PC-3 (cell line): ENCODE data around the gene AP1S1. TPM values are rescaled to one million over a fixed set of nuclear protein-coding genes. Genes with fewer than 3 reads are reported as not detected.

ENCODE experiments used
- ATAC-seq: fragments of 200-7000 bp; cut with Tn5 transposase; 2 replicates; pipeline ENCODE4 v1.9.1; 2020; ENCODE audit warnings: mild to moderate bottlenecking, moderate library complexity
- BruUV-seq: library from RNA; stranded (reverse); fragments of 400-500 nt; replicated peaks from 2 replicates; lab custom pipeline; 2021; lab: Mats Ljungman, UMichigan
- CTCF ChIA-PET: fragments of 300-600 bp; sonication (Branson Sonifier 250); formaldehyde crosslinking; loops from one replicate; lab custom pipeline; 2022; ENCODE audit warnings: antibody characterized with exemption; lab: Charles Lee
- POLR2A ChIA-PET: fragments of 300-600 bp; sonication (Branson Sonifier 250); formaldehyde crosslinking; loops from one replicate; lab custom pipeline; 2022; ENCODE audit warnings: antibody characterized with exemption; ENCODE audit not compliant: unreplicated experiment; lab: Charles Lee
- DNase-seq: peaks from one replicate; pipeline ENCODE4 v3.0.0-alpha.2; 2015
- H2AFZ ChIP-seq: fragments of 300-600 bp; sonication (generic); 2 replicates; pipeline ENCODE4 v1.6.0; 2016; ENCODE audit warnings: antibody characterized with exemption, low read length
- H3F3A ChIP-seq: fragments of 300-600 bp; sonication (generic); one replicate; pipeline ENCODE4 v1.6.0; 2017; ENCODE audit warnings: antibody characterized with exemption, low read length, control low read depth, mild to moderate bottlenecking; ENCODE audit not compliant: unreplicated experiment
- H3K27ac ChIP-seq: fragments of 300-600 bp; sonication (generic); 2 replicates; pipeline ENCODE4 v1.5.1; 2016; ENCODE audit warnings: mild to moderate bottlenecking, low read length
- H3K27me3 ChIP-seq: fragments of 300-600 bp; sonication (generic); 2 replicates; pipeline ENCODE4 v1.6.1; 2016; ENCODE audit warnings: low read length, mixed read lengths
- H3K36me3 ChIP-seq: fragments of 300-600 bp; sonication (generic); 2 replicates; pipeline ENCODE4 v1.6.1; 2016; ENCODE audit warnings: low read depth, mixed run types, low read length, mixed read lengths
- H3K4me1 ChIP-seq: fragments of 300-600 bp; sonication (generic); 2 replicates; pipeline ENCODE4 v1.5.1; 2016; ENCODE audit warnings: low read length; ENCODE audit not compliant: insufficient read depth
- H3K4me2 ChIP-seq: fragments of 300-600 bp; sonication (generic); 2 replicates; pipeline ENCODE4 v1.6.0; 2016; ENCODE audit warnings: low read length
- H3K4me3 ChIP-seq: fragments of 300-600 bp; sonication (generic); 2 replicates; pipeline ENCODE4 v1.5.1; 2016; ENCODE audit warnings: mild to moderate bottlenecking, low read length, mixed read lengths
- H3K79me2 ChIP-seq: fragments of 300-600 bp; sonication (generic); 2 replicates; pipeline ENCODE4 v1.6.1; 2017; ENCODE audit warnings: low read length, mixed read lengths
- H3K9ac ChIP-seq: fragments of 300-600 bp; sonication (generic); 2 replicates; pipeline ENCODE4 v1.6.0; 2016; ENCODE audit warnings: mild to moderate bottlenecking, low read length
- H3K9me2 ChIP-seq: fragments of 300-600 bp; sonication (generic); replicated peaks from 2 replicates; pipeline ENCODE4 v1.6.1; 2016; ENCODE audit warnings: mixed run types, low read length, mixed read lengths
- H3K9me3 ChIP-seq: fragments of 300-600 bp; sonication (generic); 2 replicates; pipeline ENCODE4 v1.6.1; 2016; ENCODE audit warnings: low read length, mixed read lengths
- H4K20me1 ChIP-seq: fragments of 300-600 bp; sonication (generic); 2 replicates; pipeline ENCODE4 v1.6.1; 2016; ENCODE audit warnings: low read length, mixed read lengths
- EZH2 ChIP-seq: fragments of 300-600 bp; sonication (generic); IDR thresholded peaks from one replicate; pipeline ENCODE4 v1.6.1; 2017; ENCODE audit warnings: antibody characterized with exemption, mild to moderate bottlenecking, low read length; ENCODE audit not compliant: unreplicated experiment
- EZH2phosphoT487 ChIP-seq: fragments of 300-600 bp; sonication (generic); IDR thresholded peaks from 2 replicates; pipeline ENCODE4 v1.6.1; 2018; ENCODE audit warnings: mild to moderate bottlenecking, antibody characterized with exemption, low read length, borderline replicate concordance
- intact Hi-C: fragments of 100-400 bp; cut with micrococcal nuclease; formaldehyde crosslinking; loops from 2 replicates; pipeline ENCODE4 v1.9.0; 2023
- total RNA-seq: library from RNA; depleted of rRNA; stranded (reverse); fragments of >200 nt; gene quantifications from 2 replicates; pipeline ENCODE4 v1.2.3, GENCODE V29; 2014
- TF ChIP-seq, protein P1 (sequence below): fragments of 300-600 bp; sonication (generic); conservative IDR thresholded peaks from 2 replicates; pipeline ENCODE4 v1.5.1; 2017; ENCODE audit warnings: antibody characterized with exemption, low read depth, mild to moderate bottlenecking, low read length

The AP1S1 gene
- total RNA-seq, 1 experiment from 2014 or later: 190 TPM

DNA sequence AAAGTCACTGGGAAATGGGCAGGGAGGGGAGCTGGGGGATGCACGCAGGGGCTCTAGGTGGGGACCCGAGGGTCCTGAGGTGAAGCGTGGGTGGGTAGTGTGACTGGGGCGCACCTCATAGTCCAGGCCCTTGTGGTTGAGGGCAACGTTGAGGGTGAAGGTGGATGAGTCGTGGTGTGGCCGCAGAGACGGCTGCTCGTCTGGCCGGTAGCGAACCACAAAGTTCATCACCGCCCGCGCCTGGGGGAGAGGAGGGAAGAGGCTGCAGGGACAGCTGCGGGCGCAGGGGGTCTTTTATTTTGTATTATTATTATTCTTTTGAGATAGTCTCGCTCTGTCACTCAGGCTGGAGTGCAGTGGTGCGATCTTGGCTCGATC is 52.4 kb downstream of the AP1S1 start:
- ChIA-PET POLR2A (no interaction called here), CTCF (no interaction called here)
- TF ChIP-seq EZH2: no peak
- TF ChIP-seq, protein P1, sequence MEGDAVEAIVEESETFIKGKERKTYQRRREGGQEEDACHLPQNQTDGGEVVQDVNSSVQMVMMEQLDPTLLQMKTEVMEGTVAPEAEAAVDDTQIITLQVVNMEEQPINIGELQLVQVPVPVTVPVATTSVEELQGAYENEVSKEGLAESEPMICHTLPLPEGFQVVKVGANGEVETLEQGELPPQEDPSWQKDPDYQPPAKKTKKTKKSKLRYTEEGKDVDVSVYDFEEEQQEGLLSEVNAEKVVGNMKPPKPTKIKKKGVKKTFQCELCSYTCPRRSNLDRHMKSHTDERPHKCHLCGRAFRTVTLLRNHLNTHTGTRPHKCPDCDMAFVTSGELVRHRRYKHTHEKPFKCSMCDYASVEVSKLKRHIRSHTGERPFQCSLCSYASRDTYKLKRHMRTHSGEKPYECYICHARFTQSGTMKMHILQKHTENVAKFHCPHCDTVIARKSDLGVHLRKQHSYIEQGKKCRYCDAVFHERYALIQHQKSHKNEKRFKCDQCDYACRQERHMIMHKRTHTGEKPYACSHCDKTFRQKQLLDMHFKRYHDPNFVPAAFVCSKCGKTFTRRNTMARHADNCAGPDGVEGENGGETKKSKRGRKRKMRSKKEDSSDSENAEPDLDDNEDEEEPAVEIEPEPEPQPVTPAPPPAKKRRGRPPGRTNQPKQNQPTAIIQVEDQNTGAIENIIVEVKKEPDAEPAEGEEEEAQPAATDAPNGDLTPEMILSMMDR: no peak
- TF ChIP-seq EZH2phosphoT487: no peak

DNA sequence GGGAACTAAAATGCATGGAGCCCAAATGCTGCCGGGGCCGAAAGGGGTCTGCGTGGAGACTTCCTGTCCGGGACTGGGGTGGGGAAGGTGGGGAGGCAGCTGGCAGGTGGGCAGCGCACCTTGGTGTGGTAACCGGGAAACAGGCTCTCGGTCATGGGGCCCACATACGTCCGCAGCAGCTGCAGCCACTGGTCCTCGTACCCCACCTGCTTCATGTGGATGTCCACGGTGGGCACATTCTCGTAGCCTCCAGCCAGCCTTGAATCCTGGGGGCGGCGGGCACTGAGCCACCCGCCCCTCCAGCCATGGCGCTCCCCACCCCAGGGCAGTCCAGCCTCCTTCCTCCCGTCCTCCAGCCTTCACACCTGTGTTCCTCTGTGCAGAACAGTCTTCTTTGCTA is 53.2 kb downstream of the AP1S1 start:
- Histone ChIP-seq H2AFZ (no peak overlapping the region), H3K36me3 (no peaks in the 10 kb centered on the region; the same call in 1 of the 2 replicates), H3K4me3 (no peak overlapping the region), H3K9me3 (no peaks in the 10 kb centered on the region), H3K9me2 (no peaks in the 10 kb centered on the region), H3K9ac (no peak overlapping the region), H3K27me3 (no peaks in the 10 kb centered on the region), H3K27ac (no peak overlapping the region), H3K4me2 (no peak overlapping the region), H3F3A (no peaks in the 10 kb centered on the region), H3K79me2 (no peaks in the 10 kb centered on the region), H4K20me1 (no peaks in the 10 kb centered on the region), H3K4me1 (no peaks in the 10 kb centered on the region)
- DNase-seq: no peak
- no peak for ATAC-seq
- ChIA-PET CTCF (no interaction called here), POLR2A (no interaction called here)
- TF ChIP-seq, protein P1: no peak
- TF ChIP-seq EZH2 (no peak), EZH2phosphoT487 (no peak)
- BruUV-seq: no TSS peak
- intact Hi-C loops: no loop called here

More for the DNA sequence above, 52.4 kb downstream of the AP1S1 start:
- H3K9me3 ChIP-seq: no peaks in the 10 kb centered on the region
- DNase-seq: no peak
- no peak overlapping the region for H3K9ac ChIP-seq
- H3K27me3 ChIP-seq: no peaks in the 10 kb centered on the region
- no peaks in the 10 kb centered on the region for H3K79me2 ChIP-seq
- no peaks in the 10 kb centered on the region for H3F3A ChIP-seq
- no peak overlapping the region for H2AFZ ChIP-seq
- H3K9me2 ChIP-seq: no peaks in the 10 kb centered on the region
- no peak for ATAC-seq
- no peak overlapping the region for H3K27ac ChIP-seq
- H4K20me1 ChIP-seq: no peaks in the 10 kb centered on the region
- H3K36me3 ChIP-seq: no peaks in the 10 kb centered on the region; the same call in 1 of the 2 replicates
- BruUV-seq: no TSS peak
- intact Hi-C loops: no loop called here
- H3K4me2 ChIP-seq: no peak overlapping the region
- no peak overlapping the region for H3K4me3 ChIP-seq
- no peaks in the 10 kb centered on the region for H3K4me1 ChIP-seq

DNA sequence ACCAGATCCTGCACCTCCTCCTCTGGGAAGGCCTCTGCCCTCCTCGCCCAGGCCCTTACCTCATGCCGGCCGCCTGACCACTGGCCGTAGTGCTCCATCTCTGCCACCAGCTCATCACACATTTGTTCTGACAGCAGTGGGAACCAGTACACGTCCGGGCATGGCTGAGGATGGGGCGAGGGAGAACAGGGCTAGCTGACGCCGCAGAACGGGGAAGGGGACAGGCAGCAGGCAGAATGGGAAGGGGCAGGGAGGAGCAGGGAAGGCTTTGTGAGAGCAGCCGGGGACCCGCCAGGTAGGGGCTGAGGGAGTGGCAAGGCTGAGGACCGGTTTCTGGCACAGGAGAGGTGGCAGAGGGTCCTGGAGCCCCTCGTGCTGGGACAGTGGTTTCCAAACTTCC is 54.5 kb downstream of the AP1S1 start:
- no TSS peak for BruUV-seq
- Histone ChIP-seq H3K27me3 (no peaks in the 10 kb centered on the region), H3K4me2 (no peak overlapping the region), H3K4me3 (no peak overlapping the region), H3K79me2 (no peaks in the 10 kb centered on the region), H3K9ac (no peak overlapping the region), H4K20me1 (no peaks in the 10 kb centered on the region), H2AFZ (no peak overlapping the region), H3K4me1 (no peaks in the 10 kb centered on the region), H3K9me2 (no peaks in the 10 kb centered on the region), H3K27ac (no peak overlapping the region), H3K9me3 (no peaks in the 10 kb centered on the region), H3F3A (no peaks in the 10 kb centered on the region), H3K36me3 (no peaks in the 10 kb centered on the region; the same call in 1 of the 2 replicates)
- TF ChIP-seq, protein P1: no peak
- TF ChIP-seq EZH2 (no peak), EZH2phosphoT487 (no peak)
- intact Hi-C loops: no loop called here
- CTCF ChIA-PET: no interaction called here
- ATAC-seq (no peak), DNase-seq (no peak)
- POLR2A ChIA-PET: no interaction called here
